A549 (cell line): ENCODE results near the gene RRAS2. TPM values are rescaled to one million over a fixed set of nuclear protein-coding genes. Genes with fewer than 3 reads are reported as not detected.

Source experiments
- ATAC-seq, 2 experiments: fragments of 200-7000 bp in 1 of 2; fragments of >200 bp in 1 of 2; cut with Nextera tagmentation in 1 of 2; cut with Tn5 transposase in 1 of 2; 3 replicates each; pipeline versions ENCODE4 v1.8.0 to v1.9.1; 2018 to 2020; ENCODE audit warnings: mild to moderate bottlenecking in 1 of 2, moderate library complexity in 1 of 2
- CTCF ChIA-PET: fragments of 300-600 bp; sonication (Branson Sonifier 250); formaldehyde crosslinking; extraction: SDS; loops from one replicate; lab custom pipeline; 2021; ENCODE audit warnings: antibody characterized with exemption, inconsistent platforms; lab: Yijun Ruan, JAX
- POLR2A ChIA-PET: fragments of 350-600 bp; formaldehyde crosslinking; extraction: SDS; loops from one replicate; lab custom pipeline; 2021; ENCODE audit warnings: antibody characterized with exemption, inconsistent platforms; lab: Yijun Ruan, JAX
- DNase-seq, 2 experiments: peaks; one replicate each; pipeline versions ENCODE4 v3.0.0 to v3.0.0-alpha.2; 2011 to 2016; ENCODE audit warnings: low read depth in 1 of 2, low spot score in 1 of 2
- FAIRE-seq: peaks from 2 replicates; lab custom pipeline; 2011; peaks lifted over from hg19 to GRCh38; lab: Jason Lieb, UNC
- H3K27ac ChIP-seq, 2 experiments: fragments of >200 bp; sonication (Bioruptor Twin); formaldehyde crosslinking; 3 replicates each; pipeline ENCODE4 v1.5.1; 2016 to 2017
- H3K4me1 ChIP-seq: fragments of >200 bp; sonication (Bioruptor Twin); formaldehyde crosslinking; 3 replicates; pipeline ENCODE4 v1.6.1; 2016
- H3K4me2 ChIP-seq: fragments of >200 bp; sonication (Bioruptor Twin); formaldehyde crosslinking; 3 replicates; pipeline ENCODE4 v1.6.1; 2016
- H3K4me3 ChIP-seq: fragments of >200 bp; sonication (Bioruptor Twin); formaldehyde crosslinking; 3 replicates; pipeline ENCODE4 v1.5.1; 2016
- H3K9me3 ChIP-seq: fragments of >200 bp; sonication (Bioruptor Twin); formaldehyde crosslinking; 3 replicates; pipeline ENCODE4 v1.6.1; 2016
- BHLHE40 ChIP-seq: IDR thresholded peaks from 2 replicates; pipeline ENCODE4 v1.6.1; 2012; ENCODE audit warnings: low read depth, low read length, inconsistent platforms
- CBX8 ChIP-seq: fragments of 200-600 bp; sonication (generic); IDR thresholded peaks from 2 replicates; pipeline ENCODE4 v1.6.1; 2016
- CEBPB ChIP-seq, 2 experiments: fragments of >200 bp in 1 of 2; sonication (Bioruptor Twin) in 1 of 2; formaldehyde crosslinking in 1 of 2; IDR thresholded peaks; 2 replicates each; pipeline ENCODE4 v1.6.1; 2012 to 2016
- CTCF ChIP-seq: fragments of >200 bp; sonication (Bioruptor Twin); formaldehyde crosslinking; IDR thresholded peaks from 3 replicates; pipeline ENCODE4 v1.5.1; 2016
- EP300 ChIP-seq, 2 experiments: fragments of >200 bp; sonication (Bioruptor Twin); formaldehyde crosslinking; IDR thresholded peaks; 2 replicates in 1 of 2; 3 replicates in 1 of 2; pipeline ENCODE4 v1.6.1; 2016 to 2017
- FOSB ChIP-seq: fragments of 250-450 bp; sonication (Bioruptor Pico); IDR thresholded peaks from 2 replicates; pipeline ENCODE4 v1.5.0; 2020; ENCODE audit warnings: mild to moderate bottlenecking, moderate library complexity
- FOSL2 ChIP-seq, 2 experiments: fragments of 450-650 bp in 1 of 2; fragments of >200 bp in 1 of 2; sonication (Bioruptor Twin) in 1 of 2; formaldehyde crosslinking; IDR thresholded peaks; 2 replicates each; pipeline versions ENCODE4 v1.5.0 to v1.6.1; 2016 to 2020; ENCODE audit warnings: mild to moderate bottlenecking in 1 of 2, moderate library complexity in 1 of 2
- FOXS1 ChIP-seq: fragments of 250-450 bp; sonication (Bioruptor Pico); IDR thresholded peaks from 2 replicates; pipeline ENCODE4 v1.5.0; 2020; ENCODE audit warnings: mild to moderate bottlenecking, moderate library complexity
- GATA3 ChIP-seq: IDR thresholded peaks from 2 replicates; pipeline ENCODE4 v1.6.1; 2012; ENCODE audit warnings: borderline replicate concordance
- HDAC2 ChIP-seq: fragments of 200-600 bp; sonication (generic); IDR thresholded peaks from 2 replicates; pipeline ENCODE4 v1.6.1; 2016
- JUNB ChIP-seq: fragments of >200 bp; sonication (Bioruptor Twin); formaldehyde crosslinking; IDR thresholded peaks from 2 replicates; pipeline ENCODE4 v1.6.1; 2016
- KDM1A ChIP-seq: fragments of 200-600 bp; sonication (generic); IDR thresholded peaks from 2 replicates; pipeline ENCODE4 v1.6.1; 2016; ENCODE audit warnings: low read depth, mild to moderate bottlenecking
- KDM5A ChIP-seq: fragments of 200-600 bp; sonication (generic); IDR thresholded peaks from 2 replicates; pipeline ENCODE4 v1.6.1; 2016; ENCODE audit warnings: antibody characterized with exemption, mild to moderate bottlenecking
- MAX ChIP-seq: IDR thresholded peaks from 2 replicates; pipeline ENCODE4 v1.6.1; 2012
- MAZ ChIP-seq: fragments of 150-350 bp; IDR thresholded peaks from 2 replicates; pipeline ENCODE4 v1.6.1; 2014; ENCODE audit warnings: antibody characterized with exemption, low read depth, low read length, borderline replicate concordance
- NFE2L2 ChIP-seq: fragments of 150-350 bp; conservative IDR thresholded peaks from 2 replicates; pipeline ENCODE4 v1.6.1; 2014; ENCODE audit warnings: low read length
- NPAS2 ChIP-seq: fragments of 250-450 bp; sonication (Bioruptor Pico); IDR thresholded peaks from 2 replicates; pipeline ENCODE4 v1.8.0; 2022; ENCODE audit warnings: mild to moderate bottlenecking, moderate library complexity, borderline replicate concordance
- NR3C1 ChIP-seq: fragments of >200 bp; sonication (Bioruptor Twin); formaldehyde crosslinking; IDR thresholded peaks from 3 replicates; pipeline ENCODE4 v1.6.1; 2017
- RAD21 ChIP-seq, 2 experiments: fragments of >200 bp in 1 of 2; sonication (Bioruptor Twin) in 1 of 2; formaldehyde crosslinking in 1 of 2; IDR thresholded peaks in 1 of 2; conservative IDR thresholded peaks in 1 of 2; 2 replicates in 1 of 2; 3 replicates in 1 of 2; pipeline ENCODE4 v1.6.1; 2012 to 2018; ENCODE audit warnings: inconsistent platforms in 1 of 2
- RARB ChIP-seq: fragments of 250-450 bp; sonication (Bioruptor Pico); IDR thresholded peaks from 2 replicates; pipeline ENCODE4 v1.8.0; 2021; ENCODE audit warnings: mild to moderate bottlenecking, moderate library complexity
- RFX5 ChIP-seq: fragments of 450-650 bp; IDR thresholded peaks from 2 replicates; pipeline ENCODE4 v1.7.1; 2014; ENCODE audit warnings: antibody characterized with exemption, mild to moderate bottlenecking, moderate library complexity
- RNF2 ChIP-seq: fragments of 200-600 bp; sonication (generic); IDR thresholded peaks from 2 replicates; pipeline ENCODE4 v1.6.1; 2016; ENCODE audit warnings: low read depth, mild to moderate bottlenecking, antibody characterized with exemption, moderate library complexity, borderline replicate concordance
- SREBF2 ChIP-seq: fragments of 450-650 bp; IDR thresholded peaks from 2 replicates; pipeline ENCODE4 v1.6.1; 2014; ENCODE audit warnings: mild to moderate bottlenecking, moderate library complexity
- TFCP2L1 ChIP-seq: fragments of 250-450 bp; sonication (Bioruptor Pico); IDR thresholded peaks from 2 replicates; pipeline ENCODE4 v1.5.0; 2021; ENCODE audit warnings: mild to moderate bottlenecking
- ZC3H11A ChIP-seq: fragments of 450-650 bp; IDR thresholded peaks from 2 replicates; pipeline ENCODE4 v1.6.1; 2014; ENCODE audit warnings: antibody characterized with exemption, mild to moderate bottlenecking
- ZNF302 ChIP-seq: fragments of 250-450 bp; sonication (Bioruptor Pico); IDR thresholded peaks from 2 replicates; pipeline ENCODE4 v1.9.0; 2021; ENCODE audit warnings: inconsistent platforms, mild to moderate bottlenecking, moderate library complexity
- ZSCAN20 ChIP-seq: fragments of 250-450 bp; sonication (Bioruptor Pico); IDR thresholded peaks from 2 replicates; pipeline ENCODE4 v1.8.0; 2022; ENCODE audit warnings: mild to moderate bottlenecking, moderate library complexity
- WGBS: methylation state at CpG from one replicate; pipeline ENCODE4 v1.1.6; 2017; ENCODE audit errors: missing lambda C conversion rate; 5-methylcytosine and 5-hydroxymethylcytosine counted together
- polyA plus RNA-seq, 4 experiments: library from polyadenylated mRNA; depleted of rRNA in 3 of 4; stranded (reverse); fragments of >200 nt; fragmentation: RNase III in 1 of 4; extraction: RNeasy Plus Mini Kit Qiagen cat#74134 plus additional on column Dnase treatment in 1 of 4; gene quantifications; 2 replicates in 3 of 4; 3 replicates in 1 of 4; pipeline ENCODE4 v1.2.3, GENCODE V29; 2011 to 2017
- TF ChIP-seq, protein P1 (sequence below): fragments of 250-450 bp; sonication (Bioruptor Pico); IDR thresholded peaks from 2 replicates; pipeline ENCODE4 v1.5.0; 2021; ENCODE audit warnings: mild to moderate bottlenecking, moderate library complexity, borderline replicate concordance
- TF ChIP-seq, protein P2 (sequence below): fragments of 150-350 bp; IDR thresholded peaks from 2 replicates; pipeline ENCODE4 v1.6.1; 2014; ENCODE audit warnings: low read depth, mild to moderate bottlenecking, low read length
- TF ChIP-seq, protein P3 (sequence below): fragments of 250-450 bp; sonication (Bioruptor Pico); IDR thresholded peaks from 2 replicates; pipeline ENCODE4 v1.5.0; 2020; ENCODE audit warnings: low read depth, mild to moderate bottlenecking, moderate library complexity

Gene RRAS2
- polyA plus RNA-seq, 2 of the 4 experiments (the other 2 are of a cell fraction), result 37.9 to 48.2 TPM

- POLR2A ChIA-PET, result interaction anchor here (0.7 to 1.1 kb wide), 3 partner anchors 15 to 75 kb away, joined by 3 to 12 read pairs (median 4); no protein-coding TSS in a partner anchor
- H3K4me1 ChIP-seq, result peaks cover 21% of the 10 kb centered on the region
- DNase-seq (no peak), FAIRE-seq (no peak), ATAC-seq (no peak)
- peak overlapping the region; percentile 50 for H3K4me3 ChIP-seq
- TF ChIP-seq ZSCAN20 (no peak), ZNF302 (no peak), RFX5 (no peak), NR3C1 (no peak), RAD21 (conservative IDR thresholded peaks at IDR 0.05 in 1 of 2, IDR thresholded peaks at IDR 0.05 in 1 of 2) (no peak), ZC3H11A (no peak), CTCF (no peak), NPAS2 (CRISPR knock-in tag) (no peak), FOSL2 (IDR thresholded peaks at IDR 0.05) (no peak), FOSL2 (CRISPR knock-in tag; IDR thresholded peaks at IDR 0.05) (no peak), BHLHE40 (no peak), SREBF2 (no peak), FOSB (no peak), MAX (no peak)
- TF ChIP-seq, protein P1, sequence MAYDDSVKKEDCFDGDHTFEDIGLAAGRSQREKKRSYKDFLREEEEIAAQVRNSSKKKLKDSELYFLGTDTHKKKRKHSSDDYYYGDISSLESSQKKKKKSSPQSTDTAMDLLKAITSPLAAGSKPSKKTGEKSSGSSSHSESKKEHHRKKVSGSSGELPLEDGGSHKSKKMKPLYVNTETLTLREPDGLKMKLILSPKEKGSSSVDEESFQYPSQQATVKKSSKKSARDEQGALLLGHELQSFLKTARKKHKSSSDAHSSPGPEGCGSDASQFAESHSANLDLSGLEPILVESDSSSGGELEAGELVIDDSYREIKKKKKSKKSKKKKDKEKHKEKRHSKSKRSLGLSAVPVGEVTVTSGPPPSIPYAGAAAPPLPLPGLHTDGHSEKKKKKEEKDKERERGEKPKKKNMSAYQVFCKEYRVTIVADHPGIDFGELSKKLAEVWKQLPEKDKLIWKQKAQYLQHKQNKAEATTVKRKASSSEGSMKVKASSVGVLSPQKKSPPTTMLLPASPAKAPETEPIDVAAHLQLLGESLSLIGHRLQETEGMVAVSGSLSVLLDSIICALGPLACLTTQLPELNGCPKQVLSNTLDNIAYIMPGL (CRISPR knock-in tag), result no peak
- no peaks in the 10 kb centered on the region for H3K9me3 ChIP-seq
- H3K27ac ChIP-seq, result peak overlapping the region; percentile 83 to 95
- CTCF ChIA-PET, result interaction anchor here (0.9 to 2.6 kb wide), 8 partner anchors 11 to 79 kb away, joined by 3 to 13 read pairs (median 4); no protein-coding TSS in a partner anchor
- 72% methylated on average over 14 of the region's 14 CpGs for WGBS
- peak overlapping the region; percentile 77 for H3K4me2 ChIP-seq
These were observed 21.3 kb upstream of the RRAS2 start for GRCh38 chr11:14380125-14380936.

DNA sequence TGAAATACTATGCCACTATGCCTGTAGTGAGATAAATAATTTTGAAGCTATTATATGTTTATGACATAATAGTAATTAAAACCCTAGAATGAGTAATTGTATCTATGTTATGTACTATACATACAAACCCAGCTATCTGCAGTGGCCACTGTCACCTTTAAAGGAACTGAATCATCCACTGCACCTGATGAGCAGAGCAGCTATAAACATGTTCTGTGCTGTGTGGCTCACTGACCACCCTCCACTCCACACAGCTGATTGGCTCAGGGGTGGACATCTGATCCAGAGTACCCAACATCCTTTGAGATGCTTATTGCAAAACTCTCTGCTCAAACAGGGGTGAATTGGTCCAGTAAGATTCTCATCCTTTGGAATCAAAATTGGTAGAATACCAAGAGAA is 19.2 kb upstream of the RRAS2 start:
- FAIRE-seq (no peak), ATAC-seq (no peak)
- H3K4me2 ChIP-seq, result no peak overlapping the region
- CTCF ChIA-PET, result interaction anchor here (1.1 to 2.8 kb wide), 5 partner anchors 23 to 77 kb away, joined by 3 to 13 read pairs (median 3); no protein-coding TSS in a partner anchor
- POLR2A ChIA-PET, result interaction anchor here (0.5 kb wide), 1 partner anchor 77 kb away, joined by 6 read pairs; no protein-coding TSS in a partner anchor
- no peak overlapping the region for H3K27ac ChIP-seq
- no peak overlapping the region for H3K4me3 ChIP-seq
- peaks cover 35% of the 10 kb centered on the region for H3K4me1 ChIP-seq
- TF ChIP-seq MAZ (no peak), ZSCAN20 (no peak), RNF2 (no peak), NR3C1 (no peak), FOXS1 (no peak), TFCP2L1 (CRISPR knock-in tag) (no peak), CEBPB (IDR thresholded peaks at IDR 0.05) (no peak), EP300 (IDR thresholded peaks at IDR 0.05) (no peak), KDM1A (no peak), RARB (CRISPR knock-in tag) (no peak), KDM5A (no peak), FOSL2 (IDR thresholded peaks at IDR 0.05) (no peak), FOSL2 (CRISPR knock-in tag; IDR thresholded peaks at IDR 0.05) (no peak), NFE2L2 (no peak), HDAC2 (no peak), JUNB (no peak), GATA3 (no peak), CBX8 (no peak)
- TF ChIP-seq, protein P2, sequence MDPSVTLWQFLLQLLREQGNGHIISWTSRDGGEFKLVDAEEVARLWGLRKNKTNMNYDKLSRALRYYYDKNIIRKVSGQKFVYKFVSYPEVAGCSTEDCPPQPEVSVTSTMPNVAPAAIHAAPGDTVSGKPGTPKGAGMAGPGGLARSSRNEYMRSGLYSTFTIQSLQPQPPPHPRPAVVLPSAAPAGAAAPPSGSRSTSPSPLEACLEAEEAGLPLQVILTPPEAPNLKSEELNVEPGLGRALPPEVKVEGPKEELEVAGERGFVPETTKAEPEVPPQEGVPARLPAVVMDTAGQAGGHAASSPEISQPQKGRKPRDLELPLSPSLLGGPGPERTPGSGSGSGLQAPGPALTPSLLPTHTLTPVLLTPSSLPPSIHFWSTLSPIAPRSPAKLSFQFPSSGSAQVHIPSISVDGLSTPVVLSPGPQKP, result no peak
- TF ChIP-seq, protein P3, sequence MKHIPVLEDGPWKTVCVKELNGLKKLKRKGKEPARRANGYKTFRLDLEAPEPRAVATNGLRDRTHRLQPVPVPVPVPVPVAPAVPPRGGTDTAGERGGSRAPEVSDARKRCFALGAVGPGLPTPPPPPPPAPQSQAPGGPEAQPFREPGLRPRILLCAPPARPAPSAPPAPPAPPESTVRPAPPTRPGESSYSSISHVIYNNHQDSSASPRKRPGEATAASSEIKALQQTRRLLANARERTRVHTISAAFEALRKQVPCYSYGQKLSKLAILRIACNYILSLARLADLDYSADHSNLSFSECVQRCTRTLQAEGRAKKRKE (CRISPR knock-in tag), result no peak
- TF ChIP-seq, all 56 proteins: peak for 0
- H3K9me3 ChIP-seq, result no peaks in the 10 kb centered on the region
- no peak for DNase-seq
